ENCODE data around the gene MLF1.

The MLF1 gene

GRCh38 chr3:158640646-158641045, 69.7 kb downstream of the MLF1 start:
- no peak for DNase-seq (ENCODE audit: low spot score)
- no peak for TF ChIP-seq CTCF (IDR thresholded peaks at IDR 0.05; ENCODE audit: extremely low read depth, missing control alignments)

- TF ChIP-seq CTCF (IDR thresholded peaks at IDR 0.05; ENCODE audit: extremely low read depth, missing control alignments) = no peak
- no peak for DNase-seq (ENCODE audit: low spot score)
Observed at GRCh38 chr3:158642005-158642404, 71.0 kb downstream of the MLF1 start.

DNA sequence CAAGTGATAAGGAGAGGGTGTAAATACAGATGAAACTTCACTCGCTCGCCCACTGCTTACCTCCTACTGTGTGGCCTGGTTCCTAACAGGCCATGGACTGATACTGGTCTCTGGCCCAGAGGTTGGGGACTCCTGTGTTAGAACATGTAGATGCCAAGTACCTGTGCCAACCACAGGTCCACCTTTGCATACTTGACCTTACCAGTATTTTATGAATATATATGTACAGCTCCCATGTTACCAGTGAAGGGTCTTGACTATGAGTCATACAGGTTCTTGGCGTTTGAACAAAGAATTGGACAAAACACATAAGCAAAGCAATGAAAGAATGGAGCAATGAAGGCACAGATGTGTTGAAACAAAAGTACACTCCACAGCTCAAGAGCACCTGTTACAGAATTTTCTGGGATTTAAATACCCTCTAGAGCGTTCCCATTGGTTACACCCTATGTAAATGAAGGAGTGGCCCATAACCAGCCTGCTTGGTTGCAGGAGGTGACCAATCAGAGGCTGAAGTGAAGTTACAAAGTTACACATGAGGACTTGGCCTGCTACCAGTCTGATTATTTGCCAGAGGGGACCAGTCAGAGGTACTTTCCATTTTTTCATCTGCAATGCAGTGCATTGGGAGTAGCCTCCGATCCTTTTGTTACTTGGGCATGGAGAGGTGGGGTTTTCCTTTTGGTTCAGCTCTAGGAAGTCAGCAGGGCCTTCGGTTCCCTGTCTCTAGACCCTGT, 71.6 kb downstream of the MLF1 start:
- DNase-seq (ENCODE audit: low spot score) = no peak
- TF ChIP-seq CTCF (IDR thresholded peaks at IDR 0.05; ENCODE audit: extremely low read depth, missing control alignments) = no peak

- TF ChIP-seq CTCF (IDR thresholded peaks at IDR 0.05; ENCODE audit: extremely low read depth, missing control alignments) = peak; percentile 97
- peak; percentile 86 for DNase-seq (ENCODE audit: low spot score)
Observed at GRCh38 chr3:158644345-158644908, 73.4 kb downstream of the MLF1 start, which contains the start of gene GFM1. TSS of gene GFM1 (plus strand) at chr3:158644527. CDS start at chr3:158644635, 108 bp downstream.

GRCh38 chr3:158649791-158650190, 78.8 kb downstream of the MLF1 start:
- no peak for TF ChIP-seq CTCF (IDR thresholded peaks at IDR 0.05; ENCODE audit: extremely low read depth, missing control alignments)
- DNase-seq (ENCODE audit: low spot score) = no peak

DNA sequence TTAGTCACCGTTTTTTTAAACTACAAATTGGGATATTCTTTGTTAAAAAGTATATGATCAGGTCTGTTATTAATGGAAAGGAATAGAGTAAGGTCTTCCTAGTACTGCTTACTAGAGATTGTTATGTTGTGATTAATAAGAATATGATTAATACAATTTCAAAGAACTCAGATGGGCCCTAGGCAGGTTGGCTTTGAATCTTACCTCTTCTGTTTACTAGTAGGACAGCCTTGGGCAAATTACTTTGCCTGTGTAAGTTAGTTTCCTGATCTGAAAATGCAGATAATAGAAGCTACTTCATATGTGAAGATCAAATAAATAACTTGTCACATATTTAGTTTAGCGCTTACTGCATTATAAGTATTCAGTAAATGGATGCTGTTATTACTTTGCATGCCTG, 80.2 kb downstream of the MLF1 start:
- no peak for DNase-seq (ENCODE audit: low spot score)
- TF ChIP-seq CTCF (IDR thresholded peaks at IDR 0.05; ENCODE audit: extremely low read depth, missing control alignments) = no peak

DNA sequence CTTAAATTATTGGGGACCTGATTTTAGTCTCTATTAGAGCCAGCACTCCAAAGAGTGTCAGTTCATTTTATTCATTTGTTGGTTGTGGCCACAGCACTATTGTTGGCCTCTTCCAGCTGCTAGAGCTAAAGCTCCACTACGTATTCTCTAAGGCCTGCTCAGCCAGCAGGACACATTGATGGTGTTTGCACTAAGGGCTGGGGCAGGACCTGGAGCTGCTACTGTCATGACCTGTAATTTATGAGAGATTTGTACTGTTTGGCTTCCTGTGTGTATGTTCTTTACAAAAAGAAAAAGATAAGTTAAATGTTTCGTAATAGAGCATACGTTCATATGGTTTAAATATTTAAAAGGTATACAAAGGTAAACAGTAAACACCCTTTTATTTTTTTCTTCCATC, 81.5 kb downstream of the MLF1 start:
- TF ChIP-seq CTCF (IDR thresholded peaks at IDR 0.05; ENCODE audit: extremely low read depth, missing control alignments) = no peak
- no peak for DNase-seq (ENCODE audit: low spot score)
